ENCODE results near the gene BCL2L11. TPM values are rescaled to one million over a fixed set of nuclear protein-coding genes. Genes with fewer than 3 reads are reported as not detected.

The BCL2L11 gene
- total RNA-seq, 1 donor from 2014 or later, result 90.1 TPM

DNA sequence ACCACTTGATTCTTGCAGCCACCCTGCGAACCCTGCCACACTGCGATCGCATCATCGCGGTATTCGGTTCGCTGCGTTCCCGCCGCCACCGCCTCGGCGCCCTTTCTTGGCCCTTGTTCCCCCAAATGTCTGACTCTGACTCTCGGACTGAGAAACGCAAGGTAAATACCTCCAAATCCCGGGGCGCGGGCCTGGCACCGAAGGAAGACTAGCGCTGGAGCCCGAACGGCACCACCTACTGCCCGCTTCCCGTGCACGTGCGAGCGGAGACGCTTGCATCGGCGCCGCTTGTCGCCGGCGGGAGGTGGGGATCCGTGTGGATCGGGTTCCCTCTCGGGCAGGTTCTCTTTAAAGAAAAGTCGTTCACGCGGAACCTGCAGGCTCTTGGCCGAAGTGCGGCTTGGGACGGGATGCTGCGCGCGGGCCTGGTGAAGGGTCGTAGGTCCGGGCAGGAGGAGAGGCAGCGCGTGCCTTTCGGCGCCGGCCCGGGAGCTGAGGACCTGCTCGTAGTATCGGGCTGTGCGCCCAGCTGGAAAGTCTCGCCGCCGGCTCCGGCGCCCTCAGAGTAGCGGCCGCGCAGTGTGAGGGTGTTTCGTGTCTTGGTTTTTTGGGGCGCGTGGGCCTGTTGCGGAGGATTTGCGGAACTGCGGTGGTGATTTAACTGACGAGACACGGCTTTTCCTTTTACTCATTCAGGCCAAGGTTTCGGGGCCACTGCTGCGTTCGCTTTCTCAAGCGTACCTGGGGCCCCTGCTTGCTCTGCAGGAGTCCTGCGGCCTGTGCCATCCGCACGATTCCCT, 514 bp downstream of the BCL2L11 start:
- DNase-seq (ENCODE audit: extremely low spot score in 2 of 2), result no peak
- Histone ChIP-seq H3K9me3 (no peaks in the 10 kb centered on the region), H3K4me3 (peak overlapping the region; percentile 77 to 88), H3K27ac (peak overlapping the region; percentile 79), H3K36me3 (peaks cover 0 to 15% of the 10 kb centered on the region in 2 donors), H3K27me3 (no peaks in the 10 kb centered on the region), H3K4me1 (peaks cover 78% of the 10 kb centered on the region)
- intact Hi-C loops (cut with DNase I), result no loop called here
- TF ChIP-seq POLR2A (IDR thresholded peaks at IDR 0.05) (no peak), POLR2AphosphoS5 (IDR thresholded peaks at IDR 0.05; ENCODE audit: insufficient read depth in 1 of 2, low read depth in 1 of 2) (no peak)
- TF ChIP-seq, protein P1, sequence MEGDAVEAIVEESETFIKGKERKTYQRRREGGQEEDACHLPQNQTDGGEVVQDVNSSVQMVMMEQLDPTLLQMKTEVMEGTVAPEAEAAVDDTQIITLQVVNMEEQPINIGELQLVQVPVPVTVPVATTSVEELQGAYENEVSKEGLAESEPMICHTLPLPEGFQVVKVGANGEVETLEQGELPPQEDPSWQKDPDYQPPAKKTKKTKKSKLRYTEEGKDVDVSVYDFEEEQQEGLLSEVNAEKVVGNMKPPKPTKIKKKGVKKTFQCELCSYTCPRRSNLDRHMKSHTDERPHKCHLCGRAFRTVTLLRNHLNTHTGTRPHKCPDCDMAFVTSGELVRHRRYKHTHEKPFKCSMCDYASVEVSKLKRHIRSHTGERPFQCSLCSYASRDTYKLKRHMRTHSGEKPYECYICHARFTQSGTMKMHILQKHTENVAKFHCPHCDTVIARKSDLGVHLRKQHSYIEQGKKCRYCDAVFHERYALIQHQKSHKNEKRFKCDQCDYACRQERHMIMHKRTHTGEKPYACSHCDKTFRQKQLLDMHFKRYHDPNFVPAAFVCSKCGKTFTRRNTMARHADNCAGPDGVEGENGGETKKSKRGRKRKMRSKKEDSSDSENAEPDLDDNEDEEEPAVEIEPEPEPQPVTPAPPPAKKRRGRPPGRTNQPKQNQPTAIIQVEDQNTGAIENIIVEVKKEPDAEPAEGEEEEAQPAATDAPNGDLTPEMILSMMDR (IDR thresholded peaks at IDR 0.05), result no peak

DNA sequence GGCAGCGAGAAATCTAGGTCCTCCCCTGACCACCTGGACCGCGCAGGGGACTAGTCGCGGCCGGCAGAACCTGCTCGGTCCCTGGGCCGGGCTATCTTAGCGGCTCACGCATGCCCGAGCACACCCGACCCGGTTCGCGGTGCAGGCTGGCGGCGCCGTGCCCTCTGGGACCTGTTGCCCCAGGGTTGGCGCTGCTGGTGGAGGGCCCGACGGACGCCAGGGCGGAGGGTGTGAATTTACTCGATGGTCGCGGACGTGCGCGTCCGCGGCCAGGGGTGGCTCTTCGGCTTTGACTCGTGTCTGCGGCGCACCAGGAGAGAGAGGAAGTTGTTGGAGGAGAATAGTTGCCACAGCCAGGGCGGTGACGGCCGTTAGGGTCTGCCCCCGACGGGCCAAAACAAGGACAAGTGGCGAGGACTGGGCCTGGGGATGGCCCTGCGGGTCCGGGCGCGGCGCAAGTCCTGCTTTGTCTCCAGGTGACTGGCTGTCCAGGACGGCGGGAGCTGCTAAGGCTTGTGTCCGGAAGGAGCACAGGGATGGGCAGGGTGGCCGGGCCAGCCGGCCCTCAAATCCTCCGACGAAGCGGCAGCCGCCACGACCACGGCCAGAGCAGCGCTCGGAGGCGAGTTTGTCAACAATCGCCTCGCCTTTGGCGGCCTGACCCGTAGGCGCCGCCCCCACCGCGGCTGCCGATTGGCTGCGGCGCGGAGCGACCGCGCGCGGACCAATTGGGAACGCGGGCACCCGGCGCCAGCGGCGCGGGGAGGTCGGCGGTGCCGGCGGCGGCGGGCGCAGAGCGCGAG, 1.3 kb downstream of the BCL2L11 start:
- DNase-seq (ENCODE audit: extremely low spot score in 2 of 2), result peak in 1 of 2 donors; percentile 89
- TF ChIP-seq POLR2A (IDR thresholded peaks at IDR 0.05), result no peak
- peak in 1 of 2 donors; percentile 63 for TF ChIP-seq POLR2AphosphoS5 (IDR thresholded peaks at IDR 0.05; ENCODE audit: insufficient read depth in 1 of 2, low read depth in 1 of 2)
- TF ChIP-seq, protein P1 (IDR thresholded peaks at IDR 0.05), result no peak
- H3K4me3 ChIP-seq, result peak overlapping the region; percentile 77 to 88
- H3K27ac ChIP-seq, result peak overlapping the region; percentile 79
- peaks cover 0 to 15% of the 10 kb centered on the region in 2 donors for H3K36me3 ChIP-seq
- H3K27me3 ChIP-seq, result no peaks in the 10 kb centered on the region
- H3K9me3 ChIP-seq, result no peaks in the 10 kb centered on the region
- H3K4me1 ChIP-seq, result peaks cover 80% of the 10 kb centered on the region
- intact Hi-C loops (cut with DNase I), result no loop called here

DNA sequence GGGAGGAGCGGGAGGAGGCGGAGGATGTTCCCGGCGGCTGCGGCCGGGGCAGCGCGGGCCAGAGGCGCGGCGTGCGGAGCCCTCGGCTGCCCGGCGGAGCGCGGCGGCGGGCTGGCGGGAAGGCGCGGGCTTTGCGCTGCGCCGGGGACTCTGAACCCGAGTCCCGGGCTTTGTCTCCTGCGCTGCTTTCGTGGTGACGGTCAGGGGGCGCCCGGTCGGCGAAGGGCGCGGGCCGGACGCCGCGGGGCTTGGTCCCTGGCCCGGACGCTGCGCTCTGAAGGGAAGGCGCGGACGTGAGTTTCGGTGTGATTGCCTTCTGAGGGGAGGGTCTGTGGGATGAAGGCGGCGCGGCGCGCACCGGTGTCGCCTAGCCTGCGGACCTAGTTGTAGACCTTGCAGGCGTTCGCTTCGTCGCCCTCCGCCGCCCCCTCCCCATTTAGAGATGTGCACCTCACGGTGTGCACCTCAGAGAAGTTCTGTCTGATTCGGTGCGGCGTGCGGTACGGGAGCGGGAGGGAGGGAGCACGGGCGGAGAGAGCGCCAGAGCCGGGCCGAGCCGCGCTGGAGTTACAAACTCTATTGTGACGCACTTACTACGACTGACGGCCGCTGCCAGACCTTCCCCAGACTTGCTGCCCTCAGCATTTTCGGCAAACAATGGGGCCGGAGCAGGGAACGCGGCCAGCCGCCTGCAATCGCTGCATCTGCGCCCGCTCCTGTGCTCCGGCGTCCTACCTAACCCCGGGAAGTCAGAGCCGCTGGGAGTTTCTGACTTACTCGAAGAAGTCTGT, 2.1 kb downstream of the BCL2L11 start:
- peaks cover 73% of the 10 kb centered on the region for H3K4me1 ChIP-seq
- intact Hi-C loops (cut with DNase I), result no loop called here

DNA sequence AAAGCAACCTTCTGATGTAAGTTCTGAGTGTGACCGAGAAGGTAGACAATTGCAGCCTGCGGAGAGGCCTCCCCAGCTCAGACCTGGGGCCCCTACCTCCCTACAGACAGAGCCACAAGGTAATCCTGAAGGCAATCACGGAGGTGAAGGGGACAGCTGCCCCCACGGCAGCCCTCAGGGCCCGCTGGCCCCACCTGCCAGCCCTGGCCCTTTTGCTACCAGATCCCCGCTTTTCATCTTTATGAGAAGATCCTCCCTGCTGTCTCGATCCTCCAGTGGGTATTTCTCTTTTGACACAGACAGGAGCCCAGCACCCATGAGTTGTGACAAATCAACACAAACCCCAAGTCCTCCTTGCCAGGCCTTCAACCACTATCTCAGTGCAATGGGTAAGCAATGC, 3.0 kb downstream of the BCL2L11 start:
- H3K27me3 ChIP-seq, result no peaks in the 10 kb centered on the region
- H3K36me3 ChIP-seq, result peaks cover 0 to 23% of the 10 kb centered on the region in 2 donors
- H3K4me1 ChIP-seq, result peaks cover 63% of the 10 kb centered on the region
- peak overlapping the region in 1 of 2 donors; percentile 88 for H3K4me3 ChIP-seq
- H3K9me3 ChIP-seq, result no peaks in the 10 kb centered on the region
- H3K27ac ChIP-seq, result no peak overlapping the region
- no peak for DNase-seq (ENCODE audit: extremely low spot score in 2 of 2)
- intact Hi-C loops (cut with DNase I), result no loop called here
- TF ChIP-seq POLR2A (IDR thresholded peaks at IDR 0.05), result no peak

More for the DNA sequence above, 2.1 kb downstream of the BCL2L11 start:
- peaks cover 0 to 23% of the 10 kb centered on the region in 2 donors for H3K36me3 ChIP-seq
- H3K27ac ChIP-seq, result peak overlapping the region; percentile 75
- peak in 1 of 2 donors; percentile 93 for DNase-seq (ENCODE audit: extremely low spot score in 2 of 2)
- peak overlapping the region; percentile 77 to 88 for H3K4me3 ChIP-seq
- no peaks in the 10 kb centered on the region for H3K9me3 ChIP-seq
- H3K27me3 ChIP-seq, result no peaks in the 10 kb centered on the region
- TF ChIP-seq POLR2AphosphoS5 (IDR thresholded peaks at IDR 0.05; ENCODE audit: insufficient read depth in 1 of 2, low read depth in 1 of 2) (peak in 1 of 2 donors; percentile 72), POLR2A (IDR thresholded peaks at IDR 0.05) (peak in 1 of 2 donors; percentile 72)
- TF ChIP-seq, protein P1 (IDR thresholded peaks at IDR 0.05), result no peak

DNA sequence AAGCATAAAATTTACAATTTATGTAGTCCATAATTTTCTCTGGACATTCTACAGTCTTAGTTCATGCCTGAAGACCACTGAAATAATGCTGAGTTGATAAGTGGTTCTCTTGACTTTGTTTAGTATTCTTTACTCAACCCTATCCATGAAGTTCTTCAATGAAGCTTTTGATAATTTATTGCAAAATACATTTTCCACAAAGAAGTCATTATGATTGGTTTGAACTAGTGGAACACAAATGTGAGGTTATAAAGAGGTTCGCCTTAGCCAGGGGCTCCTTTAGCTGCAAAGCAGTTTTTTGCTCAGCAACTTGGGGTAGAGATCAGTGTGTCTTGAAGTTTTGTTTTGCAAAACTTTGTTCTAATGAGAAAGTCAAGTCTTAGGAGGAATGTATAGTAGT, 5.9 kb downstream of the BCL2L11 start:
- H3K27ac ChIP-seq, result no peak overlapping the region
- no peaks in the 10 kb centered on the region for H3K9me3 ChIP-seq
- H3K4me1 ChIP-seq, result peaks cover 41% of the 10 kb centered on the region
- intact Hi-C loops (cut with DNase I), result no loop called here
- peaks cover 0 to 32% of the 10 kb centered on the region in 2 donors for H3K36me3 ChIP-seq
- no peak for DNase-seq (ENCODE audit: extremely low spot score in 2 of 2)
- TF ChIP-seq, protein P1 (IDR thresholded peaks at IDR 0.05), result no peak
- TF ChIP-seq POLR2AphosphoS5 (IDR thresholded peaks at IDR 0.05; ENCODE audit: insufficient read depth in 1 of 2, low read depth in 1 of 2) (no peak), POLR2A (IDR thresholded peaks at IDR 0.05) (no peak)
- H3K27me3 ChIP-seq, result no peaks in the 10 kb centered on the region
- no peak overlapping the region for H3K4me3 ChIP-seq

Data from vagina (tissue), 2 donors.